ENCODE data around the gene TBC1D10A. TPM values are rescaled to one million over a fixed set of nuclear protein-coding genes. Genes with fewer than 3 reads are reported as not detected.

The TBC1D10A gene
- total RNA-seq, 1 donor from 2014 or later = 5.0 TPM

- peaks cover 4% of the 10 kb centered on the region for H3K4me1 Mint-ChIP-seq (ENCODE audit: low read depth, unreplicated experiment)
- TF ChIP-seq CTCF (IDR thresholded peaks at IDR 0.05; ENCODE audit: partially characterized antibody, unreplicated experiment) = no peak
- no peak overlapping the region for H3K27ac Mint-ChIP-seq (ENCODE audit: unreplicated experiment)
- no peaks in the 10 kb centered on the region for H3K36me3 Mint-ChIP-seq (ENCODE audit: unreplicated experiment)
- no peak for DNase-seq
- no peak overlapping the region for H3K4me3 Mint-ChIP-seq (ENCODE audit: unreplicated experiment)
- peaks cover 2% of the 10 kb centered on the region for H3K27me3 Mint-ChIP-seq (ENCODE audit: unreplicated experiment)
- H3K9me3 Mint-ChIP-seq (ENCODE audit: unreplicated experiment) = peaks cover 6% of the 10 kb centered on the region
Observed at GRCh38 chr22:30294066-30294465, 32.7 kb downstream of the TBC1D10A start.

- no peaks in the 10 kb centered on the region for H3K36me3 Mint-ChIP-seq (ENCODE audit: unreplicated experiment)
- H3K9me3 Mint-ChIP-seq (ENCODE audit: unreplicated experiment) = peaks cover 5% of the 10 kb centered on the region
- no peak overlapping the region for H3K4me3 Mint-ChIP-seq (ENCODE audit: unreplicated experiment)
- no peak for TF ChIP-seq CTCF (IDR thresholded peaks at IDR 0.05; ENCODE audit: partially characterized antibody, unreplicated experiment)
- H3K27me3 Mint-ChIP-seq (ENCODE audit: unreplicated experiment) = peaks cover 3% of the 10 kb centered on the region
- H3K27ac Mint-ChIP-seq (ENCODE audit: unreplicated experiment) = no peak overlapping the region
- peaks cover 4% of the 10 kb centered on the region for H3K4me1 Mint-ChIP-seq (ENCODE audit: low read depth, unreplicated experiment)
- DNase-seq = no peak
Observed at GRCh38 chr22:30293026-30293425, 33.7 kb downstream of the TBC1D10A start.

GRCh38 chr22:30292069-30292970 is 34.4 kb downstream of the TBC1D10A start:
- TF ChIP-seq CTCF (IDR thresholded peaks at IDR 0.05; ENCODE audit: partially characterized antibody, unreplicated experiment) = no peak
- no peak for DNase-seq
- H3K27me3 Mint-ChIP-seq (ENCODE audit: unreplicated experiment) = peaks cover 6% of the 10 kb centered on the region
- H3K4me1 Mint-ChIP-seq (ENCODE audit: low read depth, unreplicated experiment) = peaks cover 4% of the 10 kb centered on the region
- H3K4me3 Mint-ChIP-seq (ENCODE audit: unreplicated experiment) = no peak overlapping the region
- no peaks in the 10 kb centered on the region for H3K36me3 Mint-ChIP-seq (ENCODE audit: unreplicated experiment)
- peaks cover 5% of the 10 kb centered on the region for H3K9me3 Mint-ChIP-seq (ENCODE audit: unreplicated experiment)
- no peak overlapping the region for H3K27ac Mint-ChIP-seq (ENCODE audit: unreplicated experiment)

GRCh38 chr22:30291058-30291892 is 35.5 kb downstream of the TBC1D10A start:
- H3K27ac Mint-ChIP-seq (ENCODE audit: unreplicated experiment) = no peak overlapping the region
- no peaks in the 10 kb centered on the region for H3K36me3 Mint-ChIP-seq (ENCODE audit: unreplicated experiment)
- DNase-seq = no peak
- peaks cover 5% of the 10 kb centered on the region for H3K9me3 Mint-ChIP-seq (ENCODE audit: unreplicated experiment)
- H3K27me3 Mint-ChIP-seq (ENCODE audit: unreplicated experiment) = peaks cover 6% of the 10 kb centered on the region
- H3K4me1 Mint-ChIP-seq (ENCODE audit: low read depth, unreplicated experiment) = peaks cover 4% of the 10 kb centered on the region
- no peak overlapping the region for H3K4me3 Mint-ChIP-seq (ENCODE audit: unreplicated experiment)
- no peak for TF ChIP-seq CTCF (IDR thresholded peaks at IDR 0.05; ENCODE audit: partially characterized antibody, unreplicated experiment)
